HG03439 (cell line): ENCODE measurements around the gene DLG4.
"Not testable (repeated sequence)": the region's sequence is repeated elsewhere in the genome, so short reads cannot be mapped to it uniquely, and the experiment has no call there.

Experiments
- ATAC-seq: cut with Tn5 transposase; IDR thresholded peaks from one replicate; pipeline ENCODE4 v1.9.1; 2021; ENCODE audit warnings: mild to moderate bottlenecking, moderate library complexity; ENCODE audit not compliant: unreplicated experiment

Gene DLG4

DNA sequence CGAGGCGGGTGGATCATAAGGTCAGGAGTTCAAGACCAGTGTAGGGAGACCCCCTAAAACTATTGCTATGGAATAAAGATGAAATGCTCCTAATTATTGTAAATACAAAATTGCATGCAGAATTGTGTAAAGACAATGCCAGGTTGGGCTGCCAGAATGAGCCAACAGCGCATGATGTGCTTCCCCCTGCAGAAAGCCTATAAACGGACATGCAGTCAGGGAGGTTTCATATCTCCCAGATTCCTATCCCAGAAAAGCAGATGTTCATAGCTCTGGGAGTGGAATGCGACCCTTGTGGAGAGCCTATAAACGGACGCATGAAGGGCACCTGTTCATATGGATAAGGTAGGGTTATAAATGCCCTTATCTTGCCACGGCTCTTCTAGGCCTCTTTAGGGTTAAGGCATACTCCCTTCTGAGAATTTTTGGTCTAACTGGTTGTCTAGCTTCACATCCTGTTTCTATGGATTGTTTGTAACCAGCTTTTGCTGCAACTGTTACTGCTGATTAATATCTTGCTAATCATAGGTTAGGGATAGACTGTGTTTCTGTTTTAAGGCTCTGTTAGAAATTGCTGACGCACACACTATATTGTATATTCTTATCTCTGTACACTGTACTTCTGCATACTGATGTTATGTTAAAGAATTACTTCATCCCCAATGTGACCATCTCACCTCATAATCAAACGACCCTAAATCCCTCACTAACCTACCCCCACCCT lies 50.6 kb downstream of the DLG4 start:
- not testable (repeated sequence) for ATAC-seq

- no peak for ATAC-seq
Measured at GRCh38 chr17:7167832-7168231, 51.8 kb downstream of the DLG4 start.

GRCh38 chr17:7166873-7167272 lies 52.8 kb downstream of the DLG4 start:
- ATAC-seq = no peak

GRCh38 chr17:7159571-7159970 lies 60.1 kb downstream of the DLG4 start:
- not testable (repeated sequence) for ATAC-seq

GRCh38 chr17:7158424-7158823 lies 61.2 kb downstream of the DLG4 start:
- ATAC-seq = not testable (repeated sequence)

DNA sequence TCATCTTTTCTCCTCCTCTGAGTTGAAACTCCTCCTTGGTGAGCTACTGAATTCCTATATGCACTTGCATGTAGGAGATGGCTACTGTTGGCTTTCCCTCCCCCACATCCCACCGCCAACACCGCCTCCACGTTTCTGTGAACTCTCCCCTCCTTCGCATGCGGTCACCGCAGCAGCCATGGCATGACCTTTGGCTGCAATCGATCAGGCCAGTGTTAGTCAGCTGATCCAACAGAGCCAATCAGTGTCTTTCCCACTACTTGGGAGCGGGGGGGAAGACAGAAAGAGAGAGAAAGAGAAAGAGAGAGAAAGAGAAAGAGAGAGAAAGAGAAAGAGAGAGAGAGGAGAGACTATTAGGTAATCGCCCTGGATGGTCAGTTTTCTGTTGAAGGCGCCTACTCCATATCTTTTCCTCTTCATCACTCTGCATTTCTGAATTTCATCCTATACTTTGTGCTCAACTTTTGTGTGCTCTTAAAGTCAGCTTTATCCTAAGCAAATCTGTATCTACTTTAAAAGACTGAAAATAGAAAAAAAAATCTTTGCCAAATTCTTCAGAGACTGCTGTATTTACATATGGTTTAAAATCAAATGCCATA lies 63.2 kb downstream of the DLG4 start:
- no peak for ATAC-seq

- no peak for ATAC-seq
Measured at GRCh38 chr17:7147772-7148171, 71.9 kb downstream of the DLG4 start.

DNA sequence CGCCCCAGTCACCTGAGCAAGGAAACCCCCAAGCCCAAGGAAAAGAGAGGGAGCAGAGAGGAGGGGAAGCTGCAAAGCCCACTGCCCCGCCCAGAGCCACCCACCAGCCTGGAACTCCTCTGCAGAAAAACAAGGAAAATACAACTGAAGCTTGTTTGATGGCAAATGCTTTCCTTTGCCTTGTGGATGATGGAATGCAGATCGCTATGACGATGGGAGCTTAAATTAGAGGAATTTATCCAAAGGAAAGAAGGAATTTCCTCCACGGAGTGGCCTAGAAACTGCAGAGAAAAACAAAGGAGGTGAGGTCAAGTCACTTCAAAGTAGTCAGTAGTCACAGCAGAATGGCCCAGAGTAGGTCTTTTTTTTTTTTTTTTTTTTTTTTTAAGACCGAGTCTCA lies 73.5 kb downstream of the DLG4 start:
- no peak for ATAC-seq

GRCh38 chr17:7144213-7144612 lies 75.4 kb downstream of the DLG4 start:
- ATAC-seq = no peak

- ATAC-seq = no peak
Measured at GRCh38 chr17:7141824-7142223, 77.8 kb downstream of the DLG4 start.

- no peak for ATAC-seq
Measured at GRCh38 chr17:7139400-7139799, 80.2 kb downstream of the DLG4 start.

DNA sequence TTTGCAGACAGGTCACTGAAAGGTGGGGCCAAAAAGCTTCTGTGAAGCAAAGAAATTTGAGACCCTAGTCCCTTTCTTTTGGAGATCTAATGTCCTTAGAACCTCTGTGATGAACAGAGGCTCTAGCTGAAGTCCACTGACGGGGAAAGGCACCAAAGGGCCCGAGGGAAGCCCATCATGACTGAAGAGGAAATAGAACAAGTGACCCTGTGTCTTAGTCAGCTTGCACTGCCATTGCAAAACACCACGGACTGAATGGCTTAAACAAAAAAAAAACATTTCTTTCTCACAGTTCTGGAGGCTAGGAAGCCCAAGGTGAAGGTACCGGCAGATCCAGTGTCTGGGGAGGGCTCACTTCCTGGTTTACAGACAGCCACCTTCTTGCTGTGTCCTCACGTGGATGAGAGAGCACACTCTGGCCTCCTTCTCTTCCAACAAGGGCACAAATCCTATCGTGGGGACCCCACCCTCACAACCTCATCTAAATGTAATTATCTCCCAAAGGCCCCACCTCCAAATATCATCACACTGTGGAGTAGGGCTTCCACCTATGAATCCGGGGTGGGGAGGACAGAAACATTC lies 80.7 kb downstream of the DLG4 start:
- ATAC-seq = no peak

DNA sequence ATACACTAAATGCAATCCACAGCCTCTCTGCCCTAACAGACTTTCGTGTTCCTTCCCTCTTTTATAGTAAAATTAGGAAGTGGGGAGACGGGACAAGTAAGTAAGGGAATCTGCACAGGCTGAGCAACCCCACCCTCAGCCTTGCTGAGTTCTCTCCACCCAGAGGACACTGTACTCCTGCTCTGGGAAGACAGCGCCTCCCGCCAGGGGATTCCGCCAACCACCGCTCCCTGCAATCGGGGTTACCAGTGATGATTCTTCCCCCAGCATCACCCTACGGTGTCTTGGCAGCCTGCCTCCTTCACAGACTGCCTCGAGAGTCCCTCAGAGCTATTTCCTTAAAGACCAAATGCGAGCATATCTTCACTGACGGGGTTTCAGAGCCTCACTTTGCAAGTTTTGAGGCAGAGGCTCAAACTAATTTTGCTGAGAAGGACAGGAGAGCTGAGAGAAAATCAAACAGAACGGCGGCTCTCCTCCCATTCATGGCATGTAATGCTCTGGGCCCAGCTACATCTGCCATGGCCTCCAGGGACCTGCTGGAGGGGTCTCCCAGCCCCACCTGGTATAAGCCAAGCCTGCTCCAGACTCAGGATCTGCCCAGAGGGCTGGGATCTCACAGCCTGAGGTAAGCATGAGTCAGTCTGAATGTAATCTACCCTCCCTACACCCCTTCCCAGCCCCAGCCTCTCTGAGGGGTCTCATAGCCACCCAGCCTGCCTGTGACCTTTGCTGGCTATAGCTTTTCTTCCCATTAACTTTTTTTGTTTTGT lies 82.3 kb downstream of the DLG4 start:
- ATAC-seq = no peak
